Measurements from ENCODE around the gene LCN10.

LCN10 gene

GRCh38 chr9:136753371-136754058, 10.8 kb upstream of the LCN10 start:
- ChIA-PET CTCF (no interaction called here), POLR2A (no interaction called here)
- TF ChIP-seq FOXA1 (IDR thresholded peaks at IDR 0.05) (no peak), FOXM1 (IDR thresholded peaks at IDR 0.05; ENCODE audit: borderline replicate concordance) (no peak), BHLHE40 (IDR thresholded peaks at IDR 0.05; ENCODE audit: borderline replicate concordance) (no peak), TARDBP (IDR thresholded peaks at IDR 0.05) (no peak), FOXK2 (IDR thresholded peaks at IDR 0.05) (no peak), LEF1 (IDR thresholded peaks at IDR 0.05; ENCODE audit: borderline replicate concordance) (no peak), L3MBTL2 (conservative IDR thresholded peaks at IDR 0.05) (no peak), ZNF384 (IDR thresholded peaks at IDR 0.05) (no peak), NFRKB (IDR thresholded peaks at IDR 0.05) (no peak), ARNT (IDR thresholded peaks at IDR 0.05) (no peak), SUZ12 (IDR thresholded peaks at IDR 0.05) (no peak), HDGF (IDR thresholded peaks at IDR 0.05; ENCODE audit: borderline replicate concordance) (no peak), ELF4 (IDR thresholded peaks at IDR 0.05) (no peak), SP1 (IDR thresholded peaks at IDR 0.05) (no peak)
- TF ChIP-seq, protein P1, sequence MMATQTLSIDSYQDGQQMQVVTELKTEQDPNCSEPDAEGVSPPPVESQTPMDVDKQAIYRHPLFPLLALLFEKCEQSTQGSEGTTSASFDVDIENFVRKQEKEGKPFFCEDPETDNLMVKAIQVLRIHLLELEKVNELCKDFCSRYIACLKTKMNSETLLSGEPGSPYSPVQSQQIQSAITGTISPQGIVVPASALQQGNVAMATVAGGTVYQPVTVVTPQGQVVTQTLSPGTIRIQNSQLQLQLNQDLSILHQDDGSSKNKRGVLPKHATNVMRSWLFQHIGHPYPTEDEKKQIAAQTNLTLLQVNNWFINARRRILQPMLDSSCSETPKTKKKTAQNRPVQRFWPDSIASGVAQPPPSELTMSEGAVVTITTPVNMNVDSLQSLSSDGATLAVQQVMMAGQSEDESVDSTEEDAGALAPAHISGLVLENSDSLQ (IDR thresholded peaks at IDR 0.05): no peak
- DNase-seq (ENCODE audit: extremely low spot score): no peak

DNA sequence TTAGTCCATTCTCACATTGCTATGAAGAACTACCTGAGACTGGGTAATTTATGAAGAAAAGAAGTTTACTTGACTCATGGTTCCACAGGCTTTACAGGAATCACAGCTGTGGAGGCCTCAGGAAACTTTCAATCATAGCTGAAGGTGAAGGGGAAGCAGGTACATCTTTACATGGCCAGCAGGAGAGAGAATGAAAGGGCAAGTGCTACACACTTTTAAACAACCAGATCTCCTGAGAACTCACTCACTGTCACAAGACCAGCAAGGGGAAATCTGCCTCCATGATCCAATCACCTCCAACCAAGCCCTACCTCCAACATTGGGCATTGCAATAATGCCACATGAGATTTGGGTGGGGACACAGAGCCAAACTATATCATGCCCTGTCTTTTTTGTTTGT, 9.1 kb upstream of the LCN10 start:
- TF ChIP-seq ELF4 (IDR thresholded peaks at IDR 0.05) (no peak), CTBP1 (IDR thresholded peaks at IDR 0.05; ENCODE audit: borderline replicate concordance) (no peak), SUZ12 (IDR thresholded peaks at IDR 0.05) (no peak), ZNF384 (IDR thresholded peaks at IDR 0.05) (no peak), LEF1 (IDR thresholded peaks at IDR 0.05; ENCODE audit: borderline replicate concordance) (no peak), NFRKB (IDR thresholded peaks at IDR 0.05) (no peak), BHLHE40 (IDR thresholded peaks at IDR 0.05; ENCODE audit: borderline replicate concordance) (no peak), SP1 (IDR thresholded peaks at IDR 0.05) (no peak), FOXA1 (IDR thresholded peaks at IDR 0.05) (no peak), HDGF (IDR thresholded peaks at IDR 0.05; ENCODE audit: borderline replicate concordance) (no peak), L3MBTL2 (conservative IDR thresholded peaks at IDR 0.05) (no peak), FOXM1 (IDR thresholded peaks at IDR 0.05; ENCODE audit: borderline replicate concordance) (no peak), ARNT (IDR thresholded peaks at IDR 0.05) (no peak), FOXK2 (IDR thresholded peaks at IDR 0.05) (no peak), TARDBP (IDR thresholded peaks at IDR 0.05) (no peak)
- TF ChIP-seq, protein P1 (IDR thresholded peaks at IDR 0.05): no peak
- ChIA-PET CTCF (no interaction called here), POLR2A (interaction anchor here (0.9 kb wide), 1 partner anchor 28 kb away, joined by 3 read pairs; no protein-coding TSS in a partner anchor)
- DNase-seq (ENCODE audit: extremely low spot score): no peak

GRCh38 chr9:136751244-136751643, 8.5 kb upstream of the LCN10 start:
- TF ChIP-seq FOXK2 (IDR thresholded peaks at IDR 0.05): no peak
- no peak for TF ChIP-seq FOXM1 (IDR thresholded peaks at IDR 0.05; ENCODE audit: borderline replicate concordance)
- no peak for TF ChIP-seq CTBP1 (IDR thresholded peaks at IDR 0.05; ENCODE audit: borderline replicate concordance)
- no peak for DNase-seq (ENCODE audit: extremely low spot score)
- CTCF ChIA-PET: no interaction called here
- POLR2A ChIA-PET: interaction anchor here (0.9 kb wide), 1 partner anchor 28 kb away, joined by 3 read pairs; no protein-coding TSS in a partner anchor

- ChIA-PET CTCF (no interaction called here), POLR2A (interaction anchor here (1.8 kb wide), 1 partner anchor 22 kb away, joined by 5 read pairs; no protein-coding TSS in a partner anchor)
- TF ChIP-seq BHLHE40 (IDR thresholded peaks at IDR 0.05; ENCODE audit: borderline replicate concordance): no peak
- TF ChIP-seq ELF4 (IDR thresholded peaks at IDR 0.05): no peak
- TF ChIP-seq CTBP1 (IDR thresholded peaks at IDR 0.05; ENCODE audit: borderline replicate concordance): no peak
- TF ChIP-seq ZNF384 (IDR thresholded peaks at IDR 0.05): no peak
- no peak for TF ChIP-seq NFRKB (IDR thresholded peaks at IDR 0.05)
- TF ChIP-seq FOXM1 (IDR thresholded peaks at IDR 0.05; ENCODE audit: borderline replicate concordance): no peak
- no peak for TF ChIP-seq LEF1 (IDR thresholded peaks at IDR 0.05; ENCODE audit: borderline replicate concordance)
- TF ChIP-seq FOXK2 (IDR thresholded peaks at IDR 0.05): no peak
- TF ChIP-seq, protein P1 (IDR thresholded peaks at IDR 0.05): no peak
- TF ChIP-seq FOXA1 (IDR thresholded peaks at IDR 0.05): no peak
- no peak for TF ChIP-seq L3MBTL2 (conservative IDR thresholded peaks at IDR 0.05)
- no peak for TF ChIP-seq ARNT (IDR thresholded peaks at IDR 0.05)
- no peak for TF ChIP-seq SUZ12 (IDR thresholded peaks at IDR 0.05)
- no peak for TF ChIP-seq SP1 (IDR thresholded peaks at IDR 0.05)
- TF ChIP-seq HDGF (IDR thresholded peaks at IDR 0.05; ENCODE audit: borderline replicate concordance): no peak
- no peak for TF ChIP-seq TARDBP (IDR thresholded peaks at IDR 0.05)
- no peak for DNase-seq (ENCODE audit: extremely low spot score)
Observed at GRCh38 chr9:136750526-136750925, 7.8 kb upstream of the LCN10 start.

GRCh38 chr9:136748666-136749611, 6.2 kb upstream of the LCN10 start:
- POLR2A ChIA-PET: interaction anchor here (1.8 kb wide), 1 partner anchor 21 kb away, joined by 5 read pairs; no protein-coding TSS in a partner anchor
- DNase-seq (ENCODE audit: extremely low spot score): no peak
- CTCF ChIA-PET: no interaction called here

More at GRCh38 chr9:136748666-136749611, 6.2 kb upstream of the LCN10 start:
- TF ChIP-seq TARDBP (IDR thresholded peaks at IDR 0.05) (no peak), LEF1 (IDR thresholded peaks at IDR 0.05; ENCODE audit: borderline replicate concordance) (no peak), L3MBTL2 (conservative IDR thresholded peaks at IDR 0.05) (no peak), HDGF (IDR thresholded peaks at IDR 0.05; ENCODE audit: borderline replicate concordance) (no peak), BHLHE40 (IDR thresholded peaks at IDR 0.05; ENCODE audit: borderline replicate concordance) (no peak), SP1 (IDR thresholded peaks at IDR 0.05) (no peak)
- TF ChIP-seq, protein P1 (IDR thresholded peaks at IDR 0.05): no peak

All from HEK293T (cell line).